HepG2 (cell line): Measurements from ENCODE around the gene RNU4-1. TPM values are rescaled to one million over a fixed set of nuclear protein-coding genes. Genes with fewer than 3 reads are reported as not detected.

Source experiments
- ATAC-seq: fragments of 200-7000 bp; cut with Tn5 transposase; 3 replicates; pipeline ENCODE4 v1.9.1; 2020; ENCODE audit warnings: mild to moderate bottlenecking, moderate library complexity
- BruUV-seq: library from RNA; stranded (reverse); fragments of 400-500 nt; replicated peaks from 2 replicates; lab custom pipeline; 2021; lab: Mats Ljungman, UMichigan
- CTCF ChIA-PET: fragments of 300-600 bp; formaldehyde crosslinking; extraction: SDS; loops from one replicate; lab custom pipeline; 2021; ENCODE audit warnings: low total read pairs, inconsistent platforms, low intra/inter-chr PET ratio; lab: Yijun Ruan, JAX
- POLR2A ChIA-PET: fragments of 350-600 bp; sonication (Branson Sonifier 250); formaldehyde crosslinking; loops from one replicate; lab custom pipeline; 2020; ENCODE audit warnings: antibody characterized with exemption, inconsistent platforms; lab: Yijun Ruan, JAX
- DNase-seq: peaks from one replicate; pipeline ENCODE4 v3.0.0-alpha.2; 2015; ENCODE audit warnings: low spot score
- FAIRE-seq: peaks from 3 replicates; lab custom pipeline; 2011; peaks lifted over from hg19 to GRCh38; lab: Jason Lieb, UNC
- H2AFZ ChIP-seq: one replicate; pipeline ENCODE4 v1.6.1; 2011; ENCODE audit warnings: low read length, inconsistent platforms
- H3K27ac ChIP-seq: fragments of 300-600 bp; 3 replicates; pipeline ENCODE4 v1.8.0; 2011; ENCODE audit warnings: mixed run types, mild to moderate bottlenecking, mixed read lengths, low read length, inconsistent platforms; ENCODE audit not compliant: insufficient read depth; ENCODE audit errors: extremely low read length
- H3K27me3 ChIP-seq, 2 experiments: fragments of 200-600 bp in 1 of 2; 2 replicates in 1 of 2; 3 replicates in 1 of 2; pipeline versions ENCODE4 v1.6.0 to v1.8.0; 2011; ENCODE audit warnings: low read length in 2 of 2, mild to moderate bottlenecking in 2 of 2, moderate library complexity in 2 of 2, inconsistent platforms in 1 of 2; ENCODE audit not compliant: insufficient read depth in 2 of 2, control insufficient read depth in 1 of 2
- H3K36me3 ChIP-seq, 2 experiments: fragments of 200-600 bp in 1 of 2; replicated peaks in 1 of 2; 2 replicates in 1 of 2; 3 replicates in 1 of 2; pipeline versions ENCODE4 v1.5.1 to v1.8.0; 2011; ENCODE audit warnings: low read length in 2 of 2, inconsistent platforms in 1 of 2; ENCODE audit not compliant: insufficient read depth in 2 of 2, control insufficient read depth in 1 of 2
- H3K4me1 ChIP-seq: 2 replicates; pipeline ENCODE4 v1.5.1; 2012; ENCODE audit warnings: low read length, inconsistent platforms; ENCODE audit not compliant: insufficient read depth
- H3K4me2 ChIP-seq: 2 replicates; pipeline ENCODE4 v1.6.0; 2011; ENCODE audit warnings: low read depth, low read length, inconsistent platforms
- H3K4me3 ChIP-seq, 3 experiments: fragments of 200-600 bp in 1 of 3; sonication (generic), shearing (Covaris generic) in 1 of 3; replicated peaks in 1 of 3; 2 replicates each; pipeline ENCODE4 v1.5.1; 2011 to 2016; ENCODE audit warnings: low read length in 3 of 3, inconsistent platforms in 2 of 3, low read depth in 2 of 3, mild to moderate bottlenecking in 2 of 3, control low read depth in 1 of 3, mixed read lengths in 1 of 3; ENCODE audit not compliant: insufficient read depth in 1 of 3
- H3K79me2 ChIP-seq: one replicate; pipeline ENCODE4 v1.6.1; 2011; ENCODE audit warnings: low read length, inconsistent platforms; ENCODE audit not compliant: insufficient read depth
- H3K9ac ChIP-seq: 2 replicates; pipeline ENCODE4 v1.6.0; 2011; ENCODE audit warnings: mild to moderate bottlenecking, low read depth, low read length, inconsistent platforms; ENCODE audit not compliant: insufficient read depth
- H3K9me3 ChIP-seq: 2 replicates; pipeline ENCODE4 v1.5.1; 2012; ENCODE audit warnings: mild to moderate bottlenecking, low read length
- H4K20me1 ChIP-seq: 2 replicates; pipeline ENCODE4 v1.6.0; 2011; ENCODE audit warnings: inconsistent platforms, mild to moderate bottlenecking, low read length, moderate library complexity; ENCODE audit not compliant: insufficient read depth
- HIVEP1 ChIP-seq: sonication (generic); formaldehyde crosslinking; IDR thresholded peaks from 2 replicates; pipeline ENCODE4 v1.4.0; 2020; ENCODE audit warnings: mild to moderate bottlenecking, missing genetic modification reagents
- ZFP36L1 ChIP-seq: sonication (generic); formaldehyde crosslinking; IDR thresholded peaks from 2 replicates; pipeline ENCODE4 v1.8.0; 2022; ENCODE audit warnings: mild to moderate bottlenecking, missing genetic modification reagents, moderate library complexity
- ZMYM2 ChIP-seq: sonication (generic); formaldehyde crosslinking; IDR thresholded peaks from 2 replicates; pipeline ENCODE4 v1.8.0; 2022; ENCODE audit warnings: mild to moderate bottlenecking, missing genetic modification reagents
- ZNF274 ChIP-seq: sonication (generic); formaldehyde crosslinking; IDR thresholded peaks from 2 replicates; pipeline ENCODE4 v1.5.1; 2020; ENCODE audit warnings: mild to moderate bottlenecking, missing genetic modification reagents
- ZNF331 ChIP-seq: sonication (generic); formaldehyde crosslinking; IDR thresholded peaks from 2 replicates; pipeline ENCODE4 v1.4.0; 2020; ENCODE audit warnings: missing genetic modification reagents
- ZNF430 ChIP-seq: sonication (generic); formaldehyde crosslinking; IDR thresholded peaks from 2 replicates; pipeline ENCODE4 v1.9.0; 2021; ENCODE audit warnings: mild to moderate bottlenecking, missing genetic modification reagents
- ZNF543 ChIP-seq: sonication (generic); formaldehyde crosslinking; IDR thresholded peaks from 2 replicates; pipeline ENCODE4 v1.4.0; 2020; ENCODE audit warnings: mild to moderate bottlenecking, missing genetic modification reagents
- ZNF605 ChIP-seq: sonication (generic); formaldehyde crosslinking; IDR thresholded peaks from 2 replicates; pipeline ENCODE4 v1.8.0; 2022; ENCODE audit warnings: mild to moderate bottlenecking, missing genetic modification reagents
- ZNF788 ChIP-seq: sonication (generic); formaldehyde crosslinking; IDR thresholded peaks from 2 replicates; pipeline ENCODE4 v1.5.0; 2020; ENCODE audit warnings: mild to moderate bottlenecking, missing genetic modification reagents, borderline replicate concordance
- ZNF891 ChIP-seq: sonication (generic); formaldehyde crosslinking; IDR thresholded peaks from 2 replicates; pipeline ENCODE4 v1.5.0; 2020; ENCODE audit warnings: mild to moderate bottlenecking, missing genetic modification reagents
- WGBS: methylation state at CpG from one replicate; pipeline ENCODE4 v1.1.6; 2017; ENCODE audit warnings: low lambda C conversion rate; 5-methylcytosine and 5-hydroxymethylcytosine counted together
- in situ Hi-C: cut with HindIII; loops from 2 replicates; pipeline ENCODE4 v1.10.0; 2017; ENCODE audit warnings: low pct_unique_long_range_greater_than_20kb; ENCODE audit not compliant: extremely low pct_ligation_motif_present
- intact Hi-C: fragments of 100-400 bp; cut with micrococcal nuclease; formaldehyde crosslinking; loops from one replicate; pipeline ENCODE4 v1.10.0; 2022; ENCODE audit not compliant: unreplicated experiment
- polyA plus RNA-seq, 8 experiments: library from polyadenylated mRNA; depleted of rRNA in 3 of 8; stranded (reverse) in 7 of 8; unstranded in 1 of 8; fragments of >200 nt; fragmentation: Illumina TruSeq in 4 of 8; extraction: Trizol in 4 of 8; gene quantifications; 2 replicates each; pipeline versions ENCODE4 v1.2.1 to v1.2.3, GENCODE V29; 2011 to 2016; ENCODE audit warnings: low read depth in 4 of 8, missing spikeins in 1 of 8, mixed read lengths in 1 of 8; ENCODE audit not compliant: insufficient read depth in 1 of 8
- total RNA-seq, 5 experiments: library from RNA; depleted of rRNA; stranded (reverse); fragments of >200 nt; fragmentation: Illumina TruSeq; extraction: Trizol; gene quantifications; 2 replicates each; pipeline ENCODE4 v1.2.3, GENCODE V29; 2016; ENCODE audit warnings: low read depth in 1 of 5
- TF ChIP-seq, protein P1 (sequence below): sonication (generic); formaldehyde crosslinking; IDR thresholded peaks from 2 replicates; pipeline ENCODE4 v1.5.0; 2020; ENCODE audit warnings: mild to moderate bottlenecking, missing genetic modification reagents, borderline replicate concordance
- TF ChIP-seq, protein P2 (sequence below): sonication (generic); formaldehyde crosslinking; IDR thresholded peaks from 2 replicates; pipeline ENCODE4 v1.5.0; 2020; ENCODE audit warnings: mild to moderate bottlenecking, missing genetic modification reagents

Gene RNU4-1
- total and polyA plus RNA-seq, 2 of the 13 experiments (the other 11 are each of a cell fraction or from before 2014, with no cell fraction given): 7,407 TPM; not detected in 1

DNA sequence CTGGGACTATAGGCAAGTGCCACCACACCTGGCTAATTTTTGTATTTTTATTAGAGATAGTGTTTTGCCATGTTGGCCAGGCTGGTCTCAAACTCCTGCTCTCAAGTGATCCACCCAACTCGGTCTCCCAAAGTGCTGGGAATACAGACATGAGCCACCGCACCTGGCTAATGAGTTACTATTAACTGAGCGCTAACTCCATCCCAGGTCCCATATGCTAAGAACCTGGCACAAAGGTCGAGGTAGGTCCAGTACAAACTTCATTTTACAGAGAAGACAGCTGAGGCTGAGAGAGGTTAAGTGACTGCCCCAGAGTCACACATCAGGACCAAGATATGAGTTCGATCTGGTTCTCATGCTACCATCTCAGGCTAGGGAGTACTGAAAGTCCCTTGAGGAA is 39.0 kb upstream of the RNU4-1 start (continued):
- TF ChIP-seq, protein P1, sequence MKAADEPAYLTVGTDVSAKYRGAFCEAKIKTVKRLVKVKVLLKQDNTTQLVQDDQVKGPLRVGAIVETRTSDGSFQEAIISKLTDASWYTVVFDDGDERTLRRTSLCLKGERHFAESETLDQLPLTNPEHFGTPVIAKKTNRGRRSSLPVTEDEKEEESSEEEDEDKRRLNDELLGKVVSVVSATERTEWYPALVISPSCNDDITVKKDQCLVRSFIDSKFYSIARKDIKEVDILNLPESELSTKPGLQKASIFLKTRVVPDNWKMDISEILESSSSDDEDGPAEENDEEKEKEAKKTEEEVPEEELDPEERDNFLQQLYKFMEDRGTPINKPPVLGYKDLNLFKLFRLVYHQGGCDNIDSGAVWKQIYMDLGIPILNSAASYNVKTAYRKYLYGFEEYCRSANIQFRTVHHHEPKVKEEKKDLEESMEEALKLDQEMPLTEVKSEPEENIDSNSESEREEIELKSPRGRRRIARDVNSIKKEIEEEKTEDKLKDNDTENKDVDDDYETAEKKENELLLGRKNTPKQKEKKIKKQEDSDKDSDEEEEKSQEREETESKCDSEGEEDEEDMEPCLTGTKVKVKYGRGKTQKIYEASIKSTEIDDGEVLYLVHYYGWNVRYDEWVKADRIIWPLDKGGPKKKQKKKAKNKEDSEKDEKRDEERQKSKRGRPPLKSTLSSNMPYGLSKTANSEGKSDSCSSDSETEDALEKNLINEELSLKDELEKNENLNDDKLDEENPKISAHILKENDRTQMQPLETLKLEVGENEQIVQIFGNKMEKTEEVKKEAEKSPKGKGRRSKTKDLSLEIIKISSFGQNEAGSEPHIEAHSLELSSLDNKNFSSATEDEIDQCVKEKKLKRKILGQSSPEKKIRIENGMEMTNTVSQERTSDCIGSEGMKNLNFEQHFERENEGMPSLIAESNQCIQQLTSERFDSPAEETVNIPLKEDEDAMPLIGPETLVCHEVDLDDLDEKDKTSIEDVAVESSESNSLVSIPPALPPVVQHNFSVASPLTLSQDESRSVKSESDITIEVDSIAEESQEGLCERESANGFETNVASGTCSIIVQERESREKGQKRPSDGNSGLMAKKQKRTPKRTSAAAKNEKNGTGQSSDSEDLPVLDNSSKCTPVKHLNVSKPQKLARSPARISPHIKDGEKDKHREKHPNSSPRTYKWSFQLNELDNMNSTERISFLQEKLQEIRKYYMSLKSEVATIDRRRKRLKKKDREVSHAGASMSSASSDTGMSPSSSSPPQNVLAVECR: 0 out of 2 replicates have a peak, but pooled peaks have one; percentile 9
- 0 out of 2 replicates have a peak, but pooled peaks have one; percentile 27 for TF ChIP-seq ZMYM2 (CRISPR knock-in tag)

DNA sequence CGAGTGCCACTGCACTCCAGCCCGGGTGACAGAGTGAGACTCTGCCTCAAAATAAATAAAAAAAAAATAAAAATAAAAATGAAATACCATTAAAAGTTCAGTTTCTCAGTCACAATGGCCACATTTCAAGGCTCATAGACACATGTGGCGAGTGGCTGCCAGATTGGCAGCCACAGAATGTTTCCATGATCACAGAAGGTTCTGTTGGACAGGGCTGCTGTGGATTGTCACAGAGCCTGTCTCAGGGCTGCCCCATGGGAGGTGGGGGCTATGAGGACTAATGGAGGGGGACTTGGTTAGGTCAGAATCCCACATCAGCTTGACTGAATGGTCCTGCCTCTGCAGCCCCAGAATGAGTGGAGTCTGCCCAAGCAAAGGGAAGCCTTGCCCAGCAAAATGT is 38.4 kb upstream of the RNU4-1 start:
- in situ Hi-C loops: no loop called here
- Histone ChIP-seq H3K36me3 (no peaks in the 10 kb centered on the region), H3K9ac (no peak overlapping the region), H3K4me3 (peak overlapping the region in 2 of 3 experiments; percentile 37 to 40; a peak in 2 of 6 replicates), H3K27me3 (0 out of 5 replicates have a peak, but pooled peaks cover 0 to 2% of the 10 kb centered on the region in 2 experiments)
- no peak for DNase-seq
- TF ChIP-seq, protein P2, sequence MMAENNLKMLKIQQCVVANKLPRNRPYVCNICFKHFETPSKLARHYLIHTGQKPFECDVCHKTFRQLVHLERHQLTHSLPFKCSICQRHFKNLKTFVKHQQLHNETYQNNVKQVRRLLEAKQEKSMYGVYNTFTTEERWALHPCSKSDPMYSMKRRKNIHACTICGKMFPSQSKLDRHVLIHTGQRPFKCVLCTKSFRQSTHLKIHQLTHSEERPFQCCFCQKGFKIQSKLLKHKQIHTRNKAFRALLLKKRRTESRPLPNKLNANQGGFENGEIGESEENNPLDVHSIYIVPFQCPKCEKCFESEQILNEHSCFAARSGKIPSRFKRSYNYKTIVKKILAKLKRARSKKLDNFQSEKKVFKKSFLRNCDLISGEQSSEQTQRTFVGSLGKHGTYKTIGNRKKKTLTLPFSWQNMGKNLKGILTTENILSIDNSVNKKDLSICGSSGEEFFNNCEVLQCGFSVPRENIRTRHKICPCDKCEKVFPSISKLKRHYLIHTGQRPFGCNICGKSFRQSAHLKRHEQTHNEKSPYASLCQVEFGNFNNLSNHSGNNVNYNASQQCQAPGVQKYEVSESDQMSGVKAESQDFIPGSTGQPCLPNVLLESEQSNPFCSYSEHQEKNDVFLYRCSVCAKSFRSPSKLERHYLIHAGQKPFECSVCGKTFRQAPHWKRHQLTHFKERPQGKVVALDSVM (CRISPR knock-in tag): no peak
- TF ChIP-seq ZNF430 (0 out of 2 replicates have a peak, but pooled peaks have one; percentile 23), ZNF543 (CRISPR knock-in tag) (no peak), ZNF788 (CRISPR knock-in tag) (no peak), ZNF331 (CRISPR knock-in tag) (no peak), ZFP36L1 (CRISPR knock-in tag) (no peak), ZNF891 (no peak), ZNF274 (CRISPR knock-in tag) (no peak), ZNF605 (CRISPR knock-in tag) (0 out of 2 replicates have a peak, but pooled peaks have one; percentile 24), HIVEP1 (CRISPR knock-in tag) (no peak)
- TF ChIP-seq, all 625 proteins: peak for 2
- Histone ChIP-seq H3K79me2 (no peaks in the 10 kb centered on the region), H4K20me1 (no peaks in the 10 kb centered on the region), H2AFZ (no peak overlapping the region), H3K9me3 (peaks cover 4% of the 10 kb centered on the region; the same call in 1 of the 2 replicates), H3K4me1 (peaks cover 36% of the 10 kb centered on the region), H3K4me2 (peak overlapping the region; percentile 71), H3K27ac (no peak overlapping the region)
- CTCF ChIA-PET: no interaction called here
- POLR2A ChIA-PET: interaction anchor here (0.8 to 2.2 kb wide), 3 partner anchors 10 to 40 kb away, joined by 4 to 8 read pairs (median 4); partner anchors contain the start of gene RNU4-2
- intact Hi-C loops: no loop called here
- ATAC-seq: no peak
- no TSS peak for BruUV-seq
- WGBS: 15% methylated on average over 3 of the region's 3 CpGs
- no peak for FAIRE-seq
